BLaER1 treated with 17β-estradiol and CSF1 and Interleukin-3, amounts not matched to agents 10 nM and 100 nM (cell line): ENCODE data around the gene LHFPL6.

ENCODE experiments used
- H3K27ac ChIP-seq, 11 experiments: shearing (Covaris generic); formaldehyde crosslinking; 2 replicates each; pipeline ENCODE4 v1.8.1; 2022
- H3K27me3 ChIP-seq, 11 experiments: shearing (Covaris generic); formaldehyde crosslinking; 2 replicates each; pipeline ENCODE4 v1.8.1; 2022
- H3K36me3 ChIP-seq, 11 experiments: shearing (Covaris generic); formaldehyde crosslinking; 2 replicates each; pipeline ENCODE4 v1.8.1; 2022
- H3K4me1 ChIP-seq, 10 experiments: shearing (Covaris generic); formaldehyde crosslinking; 2 replicates each; pipeline ENCODE4 v1.8.1; 2022
- H3K4me2 ChIP-seq, 11 experiments: shearing (Covaris generic); formaldehyde crosslinking; 2 replicates each; pipeline ENCODE4 v1.8.1; 2022
- H3K4me3 ChIP-seq, 10 experiments: shearing (Covaris generic); formaldehyde crosslinking; 2 replicates each; pipeline ENCODE4 v1.8.1; 2022
- H3K9ac ChIP-seq, 11 experiments: shearing (Covaris generic); formaldehyde crosslinking; 2 replicates each; pipeline ENCODE4 v1.8.1; 2022
- H3K9me3 ChIP-seq, 11 experiments: shearing (Covaris generic); formaldehyde crosslinking; replicated peaks in 1 of 11; 2 replicates each; pipeline ENCODE4 v1.8.1; 2022
- H4K20me1 ChIP-seq, 11 experiments: shearing (Covaris generic); formaldehyde crosslinking; 2 replicates each; pipeline ENCODE4 v1.8.1; 2022
- Cebpa-rat ChIP-seq, 11 experiments: shearing (Covaris generic); IDR thresholded peaks; 2 replicates each; pipeline ENCODE4 v1.8.1; 2022

Gene LHFPL6

GRCh38 chr13:39371706-39372105, 231.3 kb downstream of the LHFPL6 start:
- Histone ChIP-seq H3K9ac (no peak overlapping the region), H4K20me1 (no peaks in the 10 kb centered on the region), H3K4me2 (no peak overlapping the region), H3K27me3 (no peaks in the 10 kb centered on the region), H3K9me3 (no peaks in the 10 kb centered on the region), H3K4me1 (no peaks in the 10 kb centered on the region), H3K27ac (no peak overlapping the region), H3K4me3 (no peak overlapping the region), H3K36me3 (no peaks in the 10 kb centered on the region)
- no peak for TF ChIP-seq Cebpa-rat (IDR thresholded peaks at IDR 0.05)

GRCh38 chr13:39370554-39370953, 232.4 kb downstream of the LHFPL6 start:
- Histone ChIP-seq H3K9ac (no peak overlapping the region), H3K9me3 (no peaks in the 10 kb centered on the region), H3K4me3 (no peak overlapping the region), H3K27ac (no peak overlapping the region), H4K20me1 (no peaks in the 10 kb centered on the region), H3K4me1 (no peaks in the 10 kb centered on the region), H3K27me3 (no peaks in the 10 kb centered on the region), H3K4me2 (no peak overlapping the region), H3K36me3 (no peaks in the 10 kb centered on the region)
- TF ChIP-seq Cebpa-rat (IDR thresholded peaks at IDR 0.05) = no peak

DNA sequence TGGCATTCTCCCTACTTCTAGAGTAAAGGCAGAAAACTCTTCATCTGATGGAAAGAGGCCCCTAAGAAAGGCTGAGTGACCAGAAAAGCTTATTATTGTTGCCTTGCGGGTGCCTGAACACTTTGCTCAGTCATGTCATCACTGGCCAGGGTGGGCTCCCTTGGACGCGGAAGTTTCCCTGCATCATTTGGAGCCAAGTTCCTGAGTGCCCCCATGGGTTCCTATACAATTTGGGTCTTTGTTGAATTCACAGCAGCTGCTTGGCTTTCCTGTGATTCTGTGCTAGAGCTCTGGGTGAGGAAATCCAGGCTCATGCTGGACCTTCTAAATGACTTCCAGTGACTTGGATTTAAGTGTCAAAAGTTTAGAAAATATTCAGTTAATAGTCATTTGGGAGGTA, 232.9 kb downstream of the LHFPL6 start:
- Histone ChIP-seq H3K4me3 (no peak overlapping the region), H3K27me3 (no peaks in the 10 kb centered on the region), H3K4me2 (no peak overlapping the region), H3K27ac (no peak overlapping the region), H3K9ac (no peak overlapping the region), H3K4me1 (no peaks in the 10 kb centered on the region), H4K20me1 (no peaks in the 10 kb centered on the region), H3K36me3 (no peaks in the 10 kb centered on the region), H3K9me3 (no peaks in the 10 kb centered on the region)
- no peak for TF ChIP-seq Cebpa-rat (IDR thresholded peaks at IDR 0.05)

GRCh38 chr13:39369161-39369890, 233.7 kb downstream of the LHFPL6 start:
- Histone ChIP-seq H3K9ac (no peak overlapping the region), H3K27me3 (no peaks in the 10 kb centered on the region), H3K36me3 (no peaks in the 10 kb centered on the region)

GRCh38 chr13:39365879-39366278, 237.1 kb downstream of the LHFPL6 start:
- no peak for TF ChIP-seq Cebpa-rat (IDR thresholded peaks at IDR 0.05)
- H3K9ac ChIP-seq = no peak overlapping the region
- no peak overlapping the region for H3K27ac ChIP-seq
- H3K4me2 ChIP-seq = no peak overlapping the region
- no peaks in the 10 kb centered on the region for H4K20me1 ChIP-seq
- H3K36me3 ChIP-seq = no peaks in the 10 kb centered on the region
- no peaks in the 10 kb centered on the region for H3K4me1 ChIP-seq
- H3K9me3 ChIP-seq = no peaks in the 10 kb centered on the region
- no peaks in the 10 kb centered on the region for H3K27me3 ChIP-seq
- H3K4me3 ChIP-seq = no peak overlapping the region

More at GRCh38 chr13:39369161-39369890, 233.7 kb downstream of the LHFPL6 start:
- no peak overlapping the region for H3K4me3 ChIP-seq
- H3K27ac ChIP-seq = no peak overlapping the region
- no peaks in the 10 kb centered on the region for H3K4me1 ChIP-seq
- no peaks in the 10 kb centered on the region for H4K20me1 ChIP-seq
- no peak for TF ChIP-seq Cebpa-rat (IDR thresholded peaks at IDR 0.05)
- H3K4me2 ChIP-seq = no peak overlapping the region
- H3K9me3 ChIP-seq = no peaks in the 10 kb centered on the region

DNA sequence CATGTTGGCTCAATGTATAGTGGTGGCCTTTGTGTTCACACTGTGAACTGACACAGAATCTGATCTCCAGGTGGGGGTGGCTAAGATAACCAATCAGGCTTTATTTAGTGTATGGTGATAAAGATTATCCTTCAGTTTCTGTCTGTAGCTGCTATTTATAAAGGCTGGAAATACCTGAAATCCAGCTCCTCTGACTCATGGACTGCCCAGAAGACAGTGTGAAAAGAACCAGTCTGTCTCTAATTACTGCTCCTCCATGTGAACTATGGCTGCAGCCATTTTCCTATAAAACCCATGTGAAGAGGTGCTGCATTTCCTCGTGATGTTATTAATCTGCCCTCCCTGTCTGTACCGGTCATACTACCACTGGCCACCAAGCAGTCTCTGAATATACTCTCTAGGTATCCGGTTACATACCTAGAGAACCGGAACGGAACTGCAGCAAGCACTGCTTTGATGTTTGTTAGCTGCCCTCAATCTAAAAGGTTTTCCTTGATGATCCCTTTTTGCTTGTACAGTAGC, 238.0 kb downstream of the LHFPL6 start:
- Histone ChIP-seq H3K27ac (no peak overlapping the region), H3K27me3 (no peaks in the 10 kb centered on the region), H4K20me1 (no peaks in the 10 kb centered on the region), H3K9me3 (no peaks in the 10 kb centered on the region), H3K36me3 (no peaks in the 10 kb centered on the region), H3K4me1 (no peaks in the 10 kb centered on the region), H3K9ac (no peak overlapping the region), H3K4me2 (no peak overlapping the region), H3K4me3 (no peak overlapping the region)
- no peak for TF ChIP-seq Cebpa-rat (IDR thresholded peaks at IDR 0.05)

GRCh38 chr13:39363382-39363772, 239.6 kb downstream of the LHFPL6 start:
- Histone ChIP-seq H3K27me3 (no peaks in the 10 kb centered on the region), H3K4me2 (no peak overlapping the region), H3K9me3 (0 out of 22 replicates have a peak, but pooled peaks cover 0 to 4% (median 0%) of the 10 kb centered on the region in 11 experiments), H3K9ac (no peak overlapping the region), H3K4me3 (no peak overlapping the region), H3K27ac (no peak overlapping the region), H3K36me3 (no peaks in the 10 kb centered on the region), H3K4me1 (no peaks in the 10 kb centered on the region), H4K20me1 (no peaks in the 10 kb centered on the region)
- TF ChIP-seq Cebpa-rat (IDR thresholded peaks at IDR 0.05) = no peak

- no peaks in the 10 kb centered on the region for H3K4me1 ChIP-seq
- H3K27ac ChIP-seq = no peak overlapping the region
- 0 out of 22 replicates have a peak, but pooled peaks cover 0 to 4% (median 0%) of the 10 kb centered on the region in 11 experiments for H3K9me3 ChIP-seq
- no peaks in the 10 kb centered on the region for H3K36me3 ChIP-seq
- TF ChIP-seq Cebpa-rat (IDR thresholded peaks at IDR 0.05) = no peak
- H3K4me3 ChIP-seq = no peak overlapping the region
- no peak overlapping the region for H3K9ac ChIP-seq
- H4K20me1 ChIP-seq = no peaks in the 10 kb centered on the region
- H3K4me2 ChIP-seq = no peak overlapping the region
- no peaks in the 10 kb centered on the region for H3K27me3 ChIP-seq
These were observed 240.2 kb downstream of the LHFPL6 start for GRCh38 chr13:39362652-39363381.

DNA sequence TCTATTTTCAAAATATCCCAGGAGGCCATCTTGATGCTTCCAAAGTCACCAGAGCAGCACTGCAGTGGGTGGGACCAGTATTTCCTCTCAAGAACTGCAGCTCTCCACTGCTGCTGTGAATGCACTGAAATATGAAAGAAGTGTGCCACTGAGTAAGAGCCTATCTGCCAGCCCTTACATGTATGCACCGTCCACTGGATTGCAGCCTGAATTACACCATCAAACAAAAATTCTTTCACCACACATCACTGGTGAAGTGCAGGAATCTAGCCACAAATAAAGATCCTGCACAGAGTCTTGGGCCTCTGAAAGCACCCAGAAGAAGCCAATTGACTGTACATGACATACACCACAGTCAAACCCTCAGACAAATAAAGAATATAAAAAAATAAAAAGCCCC, 249.0 kb downstream of the LHFPL6 start:
- H3K36me3 ChIP-seq = no peaks in the 10 kb centered on the region
- no peak for TF ChIP-seq Cebpa-rat (IDR thresholded peaks at IDR 0.05)
- 0 out of 22 replicates have a peak, but pooled peaks cover 0 to 9% (median 0%) of the 10 kb centered on the region in 11 experiments for H3K9me3 ChIP-seq
- H3K27me3 ChIP-seq = no peaks in the 10 kb centered on the region
- H3K4me2 ChIP-seq = no peak overlapping the region
- no peak overlapping the region for H3K27ac ChIP-seq
- H4K20me1 ChIP-seq = no peaks in the 10 kb centered on the region
- no peak overlapping the region for H3K9ac ChIP-seq
- no peak overlapping the region for H3K4me3 ChIP-seq
- no peaks in the 10 kb centered on the region for H3K4me1 ChIP-seq
